ENCODE results near the gene CYP27C1. TPM values are rescaled to one million over a fixed set of nuclear protein-coding genes. Genes with fewer than 3 reads are reported as not detected.

Gene CYP27C1
- total RNA-seq, 1 experiment from 2014 or later = not detected

GRCh38 chr2:127153691-127154158 lies 66.4 kb downstream of the CYP27C1 start:
- Histone ChIP-seq H3K4me1 (ENCODE audit: control insufficient read depth in 1 of 2, insufficient read depth in 2 of 2, low read length in 2 of 2) (peaks cover 3 to 9% of the 10 kb centered on the region in 2 experiments; a peak in 2 of 4 replicates), H3K36me3 (ENCODE audit: control insufficient read depth in 1 of 2, insufficient read depth in 2 of 2, low read length in 2 of 2) (no peaks in the 10 kb centered on the region), H3K9ac (ENCODE audit: low read length) (no peak overlapping the region), H3K4me2 (ENCODE audit: low read length) (peak overlapping the region; percentile 47), H4K20me1 (ENCODE audit: insufficient read depth) (no peaks in the 10 kb centered on the region), H3K27ac (ENCODE audit: low read depth, low read length) (no peak overlapping the region), H3K4me3 (replicated peaks in 1 of 2; ENCODE audit: low read depth in 1 of 2, low read length in 2 of 2) (no peak overlapping the region), H3K9me2 (ENCODE audit: insufficient read depth) (no peaks in the 10 kb centered on the region), H2AFZ (ENCODE audit: low read depth, low read length, poor library complexity, severe bottlenecking) (no peak overlapping the region), H3K27me3 (ENCODE audit: insufficient read depth, low read length) (no peaks in the 10 kb centered on the region), H3K9me3 (ENCODE audit: control insufficient read depth in 1 of 2, insufficient read depth in 1 of 2, low read depth in 1 of 2, low read length in 2 of 2) (no peaks in the 10 kb centered on the region), H3K79me2 (ENCODE audit: insufficient read depth, low read length) (no peaks in the 10 kb centered on the region)
- POLR2A ChIA-PET = no interaction called here
- intact Hi-C loops (cut with micrococcal nuclease) = no loop called here
- no peak for TF ChIP-seq CEBPB (IDR thresholded peaks at IDR 0.05; ENCODE audit: low read depth)
- TF ChIP-seq JUND (IDR thresholded peaks at IDR 0.05) = peak; percentile 17; the same call in 1 of the 2 replicates
- TF ChIP-seq POLR2A (IDR thresholded peaks at IDR 0.05; ENCODE audit: borderline replicate concordance, extremely low read depth, insufficient read depth, insufficient read length) = no peak
- TF ChIP-seq FOSL1 (IDR thresholded peaks at IDR 0.05; ENCODE audit: low read depth) = no peak
- TF ChIP-seq, protein P1, sequence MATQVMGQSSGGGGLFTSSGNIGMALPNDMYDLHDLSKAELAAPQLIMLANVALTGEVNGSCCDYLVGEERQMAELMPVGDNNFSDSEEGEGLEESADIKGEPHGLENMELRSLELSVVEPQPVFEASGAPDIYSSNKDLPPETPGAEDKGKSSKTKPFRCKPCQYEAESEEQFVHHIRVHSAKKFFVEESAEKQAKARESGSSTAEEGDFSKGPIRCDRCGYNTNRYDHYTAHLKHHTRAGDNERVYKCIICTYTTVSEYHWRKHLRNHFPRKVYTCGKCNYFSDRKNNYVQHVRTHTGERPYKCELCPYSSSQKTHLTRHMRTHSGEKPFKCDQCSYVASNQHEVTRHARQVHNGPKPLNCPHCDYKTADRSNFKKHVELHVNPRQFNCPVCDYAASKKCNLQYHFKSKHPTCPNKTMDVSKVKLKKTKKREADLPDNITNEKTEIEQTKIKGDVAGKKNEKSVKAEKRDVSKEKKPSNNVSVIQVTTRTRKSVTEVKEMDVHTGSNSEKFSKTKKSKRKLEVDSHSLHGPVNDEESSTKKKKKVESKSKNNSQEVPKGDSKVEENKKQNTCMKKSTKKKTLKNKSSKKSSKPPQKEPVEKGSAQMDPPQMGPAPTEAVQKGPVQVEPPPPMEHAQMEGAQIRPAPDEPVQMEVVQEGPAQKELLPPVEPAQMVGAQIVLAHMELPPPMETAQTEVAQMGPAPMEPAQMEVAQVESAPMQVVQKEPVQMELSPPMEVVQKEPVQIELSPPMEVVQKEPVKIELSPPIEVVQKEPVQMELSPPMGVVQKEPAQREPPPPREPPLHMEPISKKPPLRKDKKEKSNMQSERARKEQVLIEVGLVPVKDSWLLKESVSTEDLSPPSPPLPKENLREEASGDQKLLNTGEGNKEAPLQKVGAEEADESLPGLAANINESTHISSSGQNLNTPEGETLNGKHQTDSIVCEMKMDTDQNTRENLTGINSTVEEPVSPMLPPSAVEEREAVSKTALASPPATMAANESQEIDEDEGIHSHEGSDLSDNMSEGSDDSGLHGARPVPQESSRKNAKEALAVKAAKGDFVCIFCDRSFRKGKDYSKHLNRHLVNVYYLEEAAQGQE (IDR thresholded peaks at IDR 0.05; ENCODE audit: low read depth) = no peak
- TF ChIP-seq CBX3 (IDR thresholded peaks at IDR 0.05; ENCODE audit: low read depth) = no peak
- no peak for DNase-seq (ENCODE audit: low read depth, low spot score)
- ATAC-seq = peak; percentile 72; the same call in 1 of the 2 replicates
- RAD21 ChIA-PET (ENCODE audit: low non-redundant PET in 1 of 2, low total read pairs in 2 of 2, uncharacterized antibody in 2 of 2, unreplicated experiment in 2 of 2) = no interaction called here
- no TSS peak for BruUV-seq (replicated peaks)
- CTCF ChIA-PET = interaction anchor here (1.3 kb wide), 1 partner anchor 43 kb away, joined by 4 read pairs; no protein-coding TSS in a partner anchor

DNA sequence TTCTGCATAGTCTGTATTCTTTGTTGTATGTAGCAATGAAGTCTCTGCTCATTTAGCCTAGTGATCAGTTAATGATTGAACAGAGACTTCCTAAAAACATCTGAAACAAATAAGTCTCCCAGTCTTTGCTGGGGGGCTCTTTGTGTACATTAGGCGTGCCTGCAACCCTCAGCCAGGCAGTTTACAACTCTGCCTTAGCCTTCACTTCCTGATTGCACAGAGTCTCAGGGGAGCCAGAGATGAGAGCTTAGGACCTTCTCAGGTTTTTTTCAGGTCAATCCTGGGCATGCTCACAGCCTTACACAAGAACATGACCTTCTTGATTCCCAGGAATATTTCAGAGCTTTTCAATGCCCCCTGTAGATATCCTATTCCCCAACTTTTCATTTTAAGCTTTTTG lies 69.1 kb downstream of the CYP27C1 start:
- Histone ChIP-seq H3K27ac (ENCODE audit: low read depth, low read length) (no peak overlapping the region), H3K9me2 (ENCODE audit: insufficient read depth) (no peaks in the 10 kb centered on the region), H2AFZ (ENCODE audit: low read depth, low read length, poor library complexity, severe bottlenecking) (no peak overlapping the region), H3K36me3 (ENCODE audit: control insufficient read depth in 1 of 2, insufficient read depth in 2 of 2, low read length in 2 of 2) (no peaks in the 10 kb centered on the region), H4K20me1 (ENCODE audit: insufficient read depth) (no peaks in the 10 kb centered on the region), H3K9me3 (ENCODE audit: control insufficient read depth in 1 of 2, insufficient read depth in 1 of 2, low read depth in 1 of 2, low read length in 2 of 2) (no peaks in the 10 kb centered on the region), H3K4me1 (ENCODE audit: control insufficient read depth in 1 of 2, insufficient read depth in 2 of 2, low read length in 2 of 2) (peaks cover 3 to 11% of the 10 kb centered on the region in 2 experiments; a peak in 2 of 4 replicates), H3K79me2 (ENCODE audit: insufficient read depth, low read length) (no peaks in the 10 kb centered on the region), H3K9ac (ENCODE audit: low read length) (no peak overlapping the region), H3K4me3 (replicated peaks in 1 of 2; ENCODE audit: low read depth in 1 of 2, low read length in 2 of 2) (no peak overlapping the region), H3K27me3 (ENCODE audit: insufficient read depth, low read length) (no peaks in the 10 kb centered on the region), H3K4me2 (ENCODE audit: low read length) (no peak overlapping the region)
- intact Hi-C loops (cut with micrococcal nuclease) = no loop called here
- no TSS peak for BruUV-seq (replicated peaks)
- ChIA-PET POLR2A (no interaction called here), RAD21 (ENCODE audit: low non-redundant PET in 1 of 2, low total read pairs in 2 of 2, uncharacterized antibody in 2 of 2, unreplicated experiment in 2 of 2) (no interaction called here), CTCF (no interaction called here)
- ATAC-seq (no peak), DNase-seq (ENCODE audit: low read depth, low spot score) (no peak)
- no peak for TF ChIP-seq CBX3 (IDR thresholded peaks at IDR 0.05; ENCODE audit: low read depth)
- no peak for TF ChIP-seq ELF1 (IDR thresholded peaks at IDR 0.05; ENCODE audit: borderline replicate concordance, low read depth)
- TF ChIP-seq POLR2A (IDR thresholded peaks at IDR 0.05; ENCODE audit: borderline replicate concordance, extremely low read depth, insufficient read depth, insufficient read length) = no peak
